ENCODE data around the gene PDE4B.
"Not testable (repeated sequence)": the region's sequence is repeated elsewhere in the genome, so short reads cannot be mapped to it uniquely, and the experiment has no call there.

The PDE4B gene

GRCh38 chr1:66411449-66411848, 618.8 kb downstream of the PDE4B start:
- not testable (repeated sequence) for DNase-seq

GRCh38 chr1:66412704-66413103, 620.0 kb downstream of the PDE4B start:
- DNase-seq = no peak

GRCh38 chr1:66413136-66413837, 620.6 kb downstream of the PDE4B start:
- DNase-seq = no peak

- DNase-seq = no peak
Observed at GRCh38 chr1:66413838-66414175, 621.1 kb downstream of the PDE4B start.

- DNase-seq = no peak
Observed at GRCh38 chr1:66415281-66415680, 622.6 kb downstream of the PDE4B start.

GRCh38 chr1:66415866-66416265, 623.2 kb downstream of the PDE4B start:
- DNase-seq = no peak

GRCh38 chr1:66416295-66416694, 623.6 kb downstream of the PDE4B start:
- DNase-seq = no peak

- DNase-seq = no peak
Observed at GRCh38 chr1:66418021-66418420, 625.3 kb downstream of the PDE4B start.

GRCh38 chr1:66420171-66420570, 627.5 kb downstream of the PDE4B start:
- not testable (repeated sequence) for DNase-seq

GRCh38 chr1:66420906-66421305, 628.2 kb downstream of the PDE4B start:
- not testable (repeated sequence) for DNase-seq

GRCh38 chr1:66422804-66423203, 630.1 kb downstream of the PDE4B start:
- no peak for DNase-seq
